RWPE2 (cell line): ENCODE measurements around the gene FBXL17.

ENCODE experiments used
- ATAC-seq: fragments of 200-7000 bp; cut with Tn5 transposase; 3 replicates; pipeline ENCODE4 v1.9.1; 2021; ENCODE audit warnings: low read depth
- DNase-seq: peaks from one replicate; pipeline ENCODE4 v3.0.0-alpha.2; 2020; ENCODE audit warnings: low spot score
- H3K27ac ChIP-seq: fragments of 450-650 bp; 2 replicates; pipeline ENCODE4 v1.5.1; 2017; ENCODE audit warnings: mild to moderate bottlenecking; ENCODE audit not compliant: poor library complexity, severe bottlenecking
- H3K27me3 ChIP-seq: fragments of 250-450 bp; sonication (Bioruptor Pico); 2 replicates; pipeline ENCODE4 v1.5.1; 2021; ENCODE audit warnings: mild to moderate bottlenecking, moderate library complexity; ENCODE audit not compliant: insufficient read depth, poor library complexity, severe bottlenecking
- H3K36me3 ChIP-seq: fragments of 250-450 bp; sonication (Bioruptor Pico); 2 replicates; pipeline ENCODE4 v1.5.1; 2020; ENCODE audit warnings: low read depth, mild to moderate bottlenecking, moderate library complexity
- H3K4me1 ChIP-seq: fragments of 250-450 bp; sonication (Bioruptor Pico); 2 replicates; pipeline ENCODE4 v1.5.1; 2021; ENCODE audit warnings: mild to moderate bottlenecking, moderate library complexity; ENCODE audit not compliant: insufficient read depth, poor library complexity, severe bottlenecking
- H3K4me3 ChIP-seq: fragments of 250-450 bp; sonication (Bioruptor Pico); 2 replicates; pipeline ENCODE4 v1.5.1; 2021; ENCODE audit warnings: mild to moderate bottlenecking, moderate library complexity; ENCODE audit not compliant: severe bottlenecking
- H3K9me3 ChIP-seq: fragments of 250-450 bp; sonication (Bioruptor Pico); 2 replicates; pipeline ENCODE4 v1.5.1; 2021; ENCODE audit warnings: mild to moderate bottlenecking, moderate library complexity; ENCODE audit not compliant: severe bottlenecking
- TF ChIP-seq, protein P1 (sequence below): fragments of 450-650 bp; IDR thresholded peaks from one replicate; pipeline ENCODE4 v1.5.1; 2017; ENCODE audit warnings: mild to moderate bottlenecking, moderate library complexity; ENCODE audit not compliant: poor library complexity, severe bottlenecking

The FBXL17 gene

DNA sequence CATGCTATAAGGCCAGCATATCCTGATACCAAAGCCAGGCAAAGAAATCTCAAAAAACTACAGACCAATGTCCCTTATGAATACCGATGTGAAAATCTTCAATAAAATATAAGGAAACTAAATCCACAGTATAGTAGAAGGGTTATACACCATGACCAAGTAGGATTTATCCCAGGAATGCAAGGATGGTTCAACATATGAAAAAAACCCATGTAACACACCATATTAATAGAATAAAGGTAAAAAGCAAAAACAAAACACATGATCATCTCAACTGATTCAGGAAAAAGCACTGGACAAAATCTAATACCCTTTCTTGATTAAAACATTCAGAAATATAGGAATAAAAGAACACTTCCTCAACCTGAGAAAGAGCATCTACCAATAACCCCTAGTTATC is 6.1 kb downstream of the FBXL17 start:
- Histone ChIP-seq H3K27ac (no peak overlapping the region), H3K4me1 (peaks cover 3% of the 10 kb centered on the region), H3K27me3 (no peaks in the 10 kb centered on the region), H3K4me3 (no peak overlapping the region), H3K36me3 (no peaks in the 10 kb centered on the region), H3K9me3 (peaks cover 21% of the 10 kb centered on the region)
- TF ChIP-seq, protein P1, sequence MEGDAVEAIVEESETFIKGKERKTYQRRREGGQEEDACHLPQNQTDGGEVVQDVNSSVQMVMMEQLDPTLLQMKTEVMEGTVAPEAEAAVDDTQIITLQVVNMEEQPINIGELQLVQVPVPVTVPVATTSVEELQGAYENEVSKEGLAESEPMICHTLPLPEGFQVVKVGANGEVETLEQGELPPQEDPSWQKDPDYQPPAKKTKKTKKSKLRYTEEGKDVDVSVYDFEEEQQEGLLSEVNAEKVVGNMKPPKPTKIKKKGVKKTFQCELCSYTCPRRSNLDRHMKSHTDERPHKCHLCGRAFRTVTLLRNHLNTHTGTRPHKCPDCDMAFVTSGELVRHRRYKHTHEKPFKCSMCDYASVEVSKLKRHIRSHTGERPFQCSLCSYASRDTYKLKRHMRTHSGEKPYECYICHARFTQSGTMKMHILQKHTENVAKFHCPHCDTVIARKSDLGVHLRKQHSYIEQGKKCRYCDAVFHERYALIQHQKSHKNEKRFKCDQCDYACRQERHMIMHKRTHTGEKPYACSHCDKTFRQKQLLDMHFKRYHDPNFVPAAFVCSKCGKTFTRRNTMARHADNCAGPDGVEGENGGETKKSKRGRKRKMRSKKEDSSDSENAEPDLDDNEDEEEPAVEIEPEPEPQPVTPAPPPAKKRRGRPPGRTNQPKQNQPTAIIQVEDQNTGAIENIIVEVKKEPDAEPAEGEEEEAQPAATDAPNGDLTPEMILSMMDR, result no peak
- DNase-seq, result no peak
- no peak for ATAC-seq

DNA sequence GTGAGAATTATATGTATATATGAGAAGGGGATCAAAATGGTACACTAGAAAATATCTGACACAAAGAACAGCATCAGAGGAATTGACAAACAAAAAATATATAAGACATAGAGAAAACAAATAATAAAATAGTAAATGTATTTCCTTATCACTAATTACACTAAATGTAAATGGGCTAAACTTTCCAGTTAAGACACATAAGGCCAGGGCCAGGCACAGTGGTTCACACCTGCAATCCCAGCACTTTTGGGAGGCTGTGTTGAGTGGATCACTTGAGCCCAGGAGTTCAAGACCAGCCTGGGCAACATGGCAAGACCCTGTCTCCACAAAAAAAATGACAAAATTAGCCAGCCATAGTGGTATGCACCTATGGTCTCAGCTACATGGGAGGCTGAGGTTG is 8.5 kb downstream of the FBXL17 start:
- no peaks in the 10 kb centered on the region for H3K36me3 ChIP-seq
- H3K9me3 ChIP-seq, result peaks cover 21% of the 10 kb centered on the region
- no peaks in the 10 kb centered on the region for H3K27me3 ChIP-seq
- H3K4me3 ChIP-seq, result no peak overlapping the region
- ATAC-seq (no peak), DNase-seq (no peak)
- H3K4me1 ChIP-seq, result peaks cover 3% of the 10 kb centered on the region
- H3K27ac ChIP-seq, result no peak overlapping the region
- TF ChIP-seq, protein P1, result no peak

DNA sequence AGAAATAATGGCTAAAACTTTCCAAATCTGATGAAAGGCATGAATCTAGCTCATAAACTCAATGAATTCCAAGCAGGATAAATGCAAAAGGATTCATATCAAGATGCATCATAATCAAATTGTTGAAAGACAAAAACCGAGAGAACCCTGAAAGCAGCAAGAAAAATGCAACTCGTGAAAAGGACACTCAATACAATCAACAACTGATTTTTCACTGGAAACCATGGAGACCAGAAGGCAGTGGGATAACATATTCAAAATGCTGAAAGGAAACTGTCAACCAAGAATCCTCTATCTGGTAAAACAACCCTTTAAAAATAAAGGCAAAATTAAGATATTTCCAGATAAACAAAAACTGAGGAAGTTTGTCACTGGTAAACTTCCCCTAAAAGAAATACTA is 9.5 kb downstream of the FBXL17 start:
- Histone ChIP-seq H3K4me3 (no peak overlapping the region), H3K36me3 (no peaks in the 10 kb centered on the region), H3K9me3 (peaks cover 21% of the 10 kb centered on the region), H3K27me3 (no peaks in the 10 kb centered on the region), H3K27ac (no peak overlapping the region), H3K4me1 (peaks cover 13% of the 10 kb centered on the region)
- no peak for DNase-seq
- ATAC-seq, result no peak
- TF ChIP-seq, protein P1, result no peak

DNA sequence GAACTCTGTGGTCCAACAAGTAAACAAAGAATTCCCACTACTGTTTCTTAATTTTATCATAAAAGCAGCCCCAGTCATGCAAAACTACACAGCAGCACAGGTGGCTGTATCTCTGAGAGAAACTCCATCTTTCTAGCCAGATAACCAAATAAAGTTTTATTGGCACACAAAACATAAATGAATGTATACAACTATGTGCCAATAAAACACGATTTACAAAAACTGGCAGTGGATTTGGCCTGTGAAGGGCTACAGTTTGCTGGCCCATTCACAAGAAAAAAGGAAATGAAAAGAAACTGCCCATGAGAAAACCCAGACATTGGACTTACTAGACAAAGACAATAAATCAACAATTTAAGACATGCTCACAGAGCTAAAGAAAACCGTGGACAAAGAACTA is 10.6 kb downstream of the FBXL17 start:
- H3K27ac ChIP-seq, result no peak overlapping the region
- TF ChIP-seq, protein P1, result no peak
- H3K9me3 ChIP-seq, result peaks cover 21% of the 10 kb centered on the region
- no peak overlapping the region for H3K4me3 ChIP-seq
- DNase-seq (no peak), ATAC-seq (no peak)
- no peaks in the 10 kb centered on the region for H3K36me3 ChIP-seq
- peaks cover 13% of the 10 kb centered on the region for H3K4me1 ChIP-seq
- H3K27me3 ChIP-seq, result no peaks in the 10 kb centered on the region

DNA sequence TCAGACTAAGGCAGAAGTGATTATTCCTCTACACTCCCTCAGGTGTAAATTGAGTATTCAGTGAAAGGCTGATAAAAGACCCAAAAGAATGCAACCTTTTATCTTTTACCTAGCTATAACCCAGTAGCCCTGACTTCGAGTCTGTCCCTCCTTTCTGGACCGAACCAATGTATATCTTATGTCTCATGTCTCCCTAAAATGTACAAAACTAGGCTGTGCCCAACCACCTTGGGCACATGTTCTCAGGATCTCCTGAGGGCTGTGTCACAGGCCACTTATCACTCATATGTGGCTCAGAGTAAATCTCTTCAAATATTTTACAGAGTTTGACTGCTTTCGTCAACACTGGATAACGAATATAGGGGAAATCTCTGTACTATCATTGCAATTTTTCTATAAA is 12.7 kb downstream of the FBXL17 start:
- no peaks in the 10 kb centered on the region for H3K27me3 ChIP-seq
- H3K4me3 ChIP-seq, result no peak overlapping the region
- H3K27ac ChIP-seq, result no peak overlapping the region
- H3K9me3 ChIP-seq, result peaks cover 13% of the 10 kb centered on the region
- peaks cover 7% of the 10 kb centered on the region for H3K36me3 ChIP-seq
- TF ChIP-seq, protein P1, result no peak
- peaks cover 13% of the 10 kb centered on the region for H3K4me1 ChIP-seq
- no peak for ATAC-seq
- DNase-seq, result no peak
